Stomach (tissue), 9 donors: ENCODE measurements around the gene AKAP13. TPM values are rescaled to one million over a fixed set of nuclear protein-coding genes. Genes with fewer than 3 reads are reported as not detected.

Experiments
- DNase-seq, 2 donors: peaks; one replicate each; pipeline versions ENCODE4 v3.0.0 to v3.0.0-alpha.2; 2013 to 2019
- H3K27ac ChIP-seq, 5 donors: fragments of 200-600 bp in 4 of 5; sonication (generic) in 4 of 5; one replicate each; pipeline ENCODE4 v1.5.1; 2013 to 2019; ENCODE audit warnings: mild to moderate bottlenecking in 1 of 5, moderate library complexity in 1 of 5
- H3K27me3 ChIP-seq, 3 donors: fragments of 200-600 bp; sonication (generic); one replicate each; pipeline ENCODE4 v1.5.1; 2017 to 2019; ENCODE audit warnings: mixed run types in 1 of 3
- H3K36me3 ChIP-seq, 4 donors: fragments of 200-600 bp; sonication (generic); 1 replicate in 3 of 4; 2 replicates in 1 of 4; pipeline ENCODE4 v1.5.1; 2016 to 2019
- H3K4me1 ChIP-seq, 4 donors: fragments of 200-600 bp; sonication (generic); one replicate each; pipeline ENCODE4 v1.5.1; 2016 to 2019
- H3K4me3 ChIP-seq, 4 donors: fragments of 200-600 bp; sonication (generic) in 3 of 4; one replicate each; pipeline ENCODE4 v1.5.1; 2016 to 2019; ENCODE audit warnings: mild to moderate bottlenecking in 1 of 4
- H3K9me3 ChIP-seq, 4 donors: fragments of 200-600 bp; sonication (generic); one replicate each; pipeline ENCODE4 v1.5.1; 2016 to 2019
- EP300 ChIP-seq: sonication (generic); formaldehyde crosslinking; IDR thresholded peaks from one replicate; pipeline ENCODE4 v1.6.1; 2017; ENCODE audit warnings: antibody characterized with exemption
- POLR2A ChIP-seq, 4 donors: fragments of 450-650 bp; IDR thresholded peaks; one replicate each; pipeline ENCODE4 v1.6.1; 2016; ENCODE audit warnings: antibody characterized with exemption in 4 of 4, control low read depth in 2 of 4, mild to moderate bottlenecking in 1 of 4, moderate library complexity in 1 of 4
- POLR2AphosphoS5 ChIP-seq, 3 donors: sonication (generic); formaldehyde crosslinking; IDR thresholded peaks; one replicate each; pipeline ENCODE4 v1.6.1; 2016; ENCODE audit warnings: antibody characterized with exemption in 3 of 3
- WGBS, 5 donors: extraction: QIAGEN DNeasy Blood & Tissue Kit in 3 of 5; methylation state at CpG; one replicate each; pipeline versions ENCODE4 v1.1.5 to v1.1.7; 2013 to 2018; 5-methylcytosine and 5-hydroxymethylcytosine counted together
- intact Hi-C: fragments of 100-400 bp; cut with DNase I; formaldehyde crosslinking; loops from one replicate; pipeline ENCODE4 v1.15.1; 2023; ENCODE audit warnings: low total_unique reads
- polyA plus RNA-seq, 3 donors: library from polyadenylated mRNA; stranded (reverse); fragments of 200-250 nt; gene quantifications; one replicate each; pipeline ENCODE4 v1.2.3, GENCODE V29; 2013
- total RNA-seq, 5 donors: library from RNA; depleted of rRNA; stranded (reverse); fragments of >200 nt; gene quantifications; one replicate each; pipeline versions ENCODE4 v1.1.0 to v1.2.3, GENCODE V29; 2014 to 2016
- TF ChIP-seq, protein P1 (sequence below), 7 experiments: fragments of 450-650 bp in 4 of 7; fragments of 200-600 bp in 3 of 7; sonication (generic) in 3 of 7; IDR thresholded peaks; one replicate each; pipeline ENCODE4 v1.5.1; 2016 to 2019; ENCODE audit warnings: antibody characterized with exemption in 7 of 7, control low read depth in 2 of 7, mild to moderate bottlenecking in 1 of 7
- donor health status: healthy with polysubstance abuse.
- donor health status: Bipolar disorder and iron deficiency.
- donor health status: healthy.

AKAP13 gene
- total and polyA plus RNA-seq, 8 donors, result 33.1 to 395 (median 138) TPM

- H3K9me3 ChIP-seq, result no peaks in the 10 kb centered on the region
- no peaks in the 10 kb centered on the region for H3K27me3 ChIP-seq
- peaks cover 81 to 96% (median 95%) of the 10 kb centered on the region in 4 donors for H3K36me3 ChIP-seq
- peaks cover 0 to 44% (median 16%) of the 10 kb centered on the region in 4 donors for H3K4me1 ChIP-seq
- intact Hi-C loops, result no loop called here
- DNase-seq, result no peak
- no peak for TF ChIP-seq POLR2A (IDR thresholded peaks at IDR 0.05)
- TF ChIP-seq POLR2AphosphoS5 (IDR thresholded peaks at IDR 0.05), result no peak
- TF ChIP-seq, protein P1, sequence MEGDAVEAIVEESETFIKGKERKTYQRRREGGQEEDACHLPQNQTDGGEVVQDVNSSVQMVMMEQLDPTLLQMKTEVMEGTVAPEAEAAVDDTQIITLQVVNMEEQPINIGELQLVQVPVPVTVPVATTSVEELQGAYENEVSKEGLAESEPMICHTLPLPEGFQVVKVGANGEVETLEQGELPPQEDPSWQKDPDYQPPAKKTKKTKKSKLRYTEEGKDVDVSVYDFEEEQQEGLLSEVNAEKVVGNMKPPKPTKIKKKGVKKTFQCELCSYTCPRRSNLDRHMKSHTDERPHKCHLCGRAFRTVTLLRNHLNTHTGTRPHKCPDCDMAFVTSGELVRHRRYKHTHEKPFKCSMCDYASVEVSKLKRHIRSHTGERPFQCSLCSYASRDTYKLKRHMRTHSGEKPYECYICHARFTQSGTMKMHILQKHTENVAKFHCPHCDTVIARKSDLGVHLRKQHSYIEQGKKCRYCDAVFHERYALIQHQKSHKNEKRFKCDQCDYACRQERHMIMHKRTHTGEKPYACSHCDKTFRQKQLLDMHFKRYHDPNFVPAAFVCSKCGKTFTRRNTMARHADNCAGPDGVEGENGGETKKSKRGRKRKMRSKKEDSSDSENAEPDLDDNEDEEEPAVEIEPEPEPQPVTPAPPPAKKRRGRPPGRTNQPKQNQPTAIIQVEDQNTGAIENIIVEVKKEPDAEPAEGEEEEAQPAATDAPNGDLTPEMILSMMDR (IDR thresholded peaks at IDR 0.05), result no peak
- no peak overlapping the region for H3K4me3 ChIP-seq
- no peak overlapping the region for H3K27ac ChIP-seq
- 83 to 88% (median 85%) methylated on average over 12 of the region's 12 CpGs for WGBS, 5 donors
These were observed 364.6 kb downstream of the AKAP13 start for GRCh38 chr15:85745023-85745422.

DNA sequence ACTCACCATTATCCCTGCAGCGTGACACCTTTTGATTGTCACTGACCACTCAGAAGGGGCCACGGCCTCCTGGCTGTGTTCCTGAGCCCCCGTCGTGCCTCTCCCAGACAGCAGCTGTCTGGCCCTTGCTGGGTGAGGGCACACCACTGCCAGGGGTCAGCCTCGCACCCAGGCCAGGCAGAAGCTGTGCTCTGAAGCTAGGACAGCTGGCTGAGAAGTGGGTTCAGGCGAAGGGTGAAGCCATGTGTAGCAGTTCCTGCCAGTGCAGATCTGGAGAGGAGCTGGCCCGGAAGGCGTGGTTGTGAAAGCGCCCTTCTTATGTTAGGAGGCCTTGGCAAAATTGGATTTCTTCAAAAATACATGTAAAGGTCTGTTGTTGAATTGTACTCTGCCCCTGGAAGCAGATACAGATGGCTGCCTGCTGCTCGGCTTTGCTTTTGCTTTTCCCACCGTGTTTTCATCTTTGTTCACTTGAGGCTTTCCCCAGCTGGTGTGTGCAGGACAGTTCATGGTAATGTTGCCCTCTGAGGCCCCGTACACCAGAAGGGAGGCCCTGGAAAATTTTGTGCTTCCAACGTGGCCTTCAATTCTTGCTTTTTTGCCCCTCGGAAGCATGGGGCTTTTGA lies 365.2 kb downstream of the AKAP13 start:
- TF ChIP-seq POLR2A (IDR thresholded peaks at IDR 0.05), result no peak
- no peak for TF ChIP-seq POLR2AphosphoS5 (IDR thresholded peaks at IDR 0.05)
- TF ChIP-seq, protein P1 (IDR thresholded peaks at IDR 0.05), result no peak
- TF ChIP-seq EP300, result no peak
- peaks cover 75 to 90% (median 89%) of the 10 kb centered on the region in 4 donors for H3K36me3 ChIP-seq
- H3K4me1 ChIP-seq, result peaks cover under 1 to 50% (median 21%) of the 10 kb centered on the region in 4 donors
- no peaks in the 10 kb centered on the region for H3K27me3 ChIP-seq
- no peak overlapping the region for H3K27ac ChIP-seq
- 75 to 83% (median 79%) methylated on average over 14 of the region's 14 CpGs for WGBS, 5 donors
- DNase-seq, result no peak
- intact Hi-C loops, result no loop called here
- no peak overlapping the region for H3K4me3 ChIP-seq
- no peaks in the 10 kb centered on the region for H3K9me3 ChIP-seq

DNA sequence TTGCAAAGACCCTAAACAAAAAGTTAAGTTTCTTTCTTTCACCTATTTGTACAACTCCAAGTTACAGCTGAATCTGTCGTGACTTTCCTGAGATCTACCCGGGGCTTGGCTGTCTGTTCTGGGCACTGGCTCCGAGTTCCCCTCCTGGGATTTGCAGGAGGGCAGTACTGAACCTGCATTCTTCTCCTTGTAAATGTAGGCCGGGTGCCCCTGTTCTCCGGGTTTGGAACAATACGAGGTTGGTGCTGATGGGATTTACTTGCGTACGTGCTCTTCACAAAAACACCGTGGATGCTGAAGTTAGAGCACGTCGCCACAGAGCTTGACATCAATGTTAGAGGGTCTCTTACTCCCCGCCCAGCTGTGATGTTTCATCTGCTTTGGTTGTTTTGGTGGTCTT lies 366.2 kb downstream of the AKAP13 start:
- Histone ChIP-seq H3K9me3 (no peaks in the 10 kb centered on the region), H3K36me3 (peaks cover 67 to 80% (median 78%) of the 10 kb centered on the region in 4 donors), H3K27ac (no peak overlapping the region), H3K4me3 (no peak overlapping the region), H3K27me3 (no peaks in the 10 kb centered on the region), H3K4me1 (peaks cover 11 to 59% (median 31%) of the 10 kb centered on the region in 4 donors)
- no peak for TF ChIP-seq POLR2A (IDR thresholded peaks at IDR 0.05)
- TF ChIP-seq POLR2AphosphoS5 (IDR thresholded peaks at IDR 0.05), result no peak
- TF ChIP-seq EP300, result no peak
- TF ChIP-seq, protein P1 (IDR thresholded peaks at IDR 0.05), result no peak
- WGBS, 5 donors, result 83 to 92% (median 89%) methylated on average over 12 of the region's 12 CpGs
- DNase-seq, result no peak
- intact Hi-C loops, result no loop called here

DNA sequence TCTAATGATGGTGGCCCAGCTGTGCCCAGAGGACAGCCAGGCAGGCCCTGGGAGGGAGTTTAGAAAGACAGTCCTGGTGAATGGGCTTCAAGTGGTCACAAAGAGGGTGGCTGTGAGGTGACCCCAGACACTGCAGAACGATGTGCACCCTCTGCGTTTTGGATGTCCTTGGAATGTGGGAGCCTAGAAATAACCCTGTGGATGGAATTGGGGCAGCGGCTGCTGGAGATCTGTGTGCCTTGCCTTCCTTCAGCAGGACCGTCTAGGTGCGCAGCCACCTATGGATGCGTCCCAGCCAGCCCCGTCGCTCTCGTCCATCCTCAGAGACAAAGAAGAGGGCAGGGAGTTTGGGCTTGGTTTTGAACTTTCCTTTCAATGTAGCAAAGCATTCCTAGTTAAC lies 367.8 kb downstream of the AKAP13 start:
- peak overlapping the region in 3 of 5 donors; percentile 74 to 79 (median 77) for H3K27ac ChIP-seq
- peak in 1 of 2 donors; percentile 17 for DNase-seq
- no peaks in the 10 kb centered on the region for H3K9me3 ChIP-seq
- no peak overlapping the region for H3K4me3 ChIP-seq
- WGBS, 5 donors, result 82 to 90% (median 89%) methylated on average over 9 of the region's 9 CpGs
- H3K27me3 ChIP-seq, result no peaks in the 10 kb centered on the region
- peaks cover 15 to 58% (median 35%) of the 10 kb centered on the region in 4 donors for H3K4me1 ChIP-seq
- TF ChIP-seq, protein P1 (IDR thresholded peaks at IDR 0.05), result no peak
- TF ChIP-seq POLR2A (IDR thresholded peaks at IDR 0.05) (no peak), POLR2AphosphoS5 (IDR thresholded peaks at IDR 0.05) (no peak), EP300 (no peak)
- H3K36me3 ChIP-seq, result peaks cover 53 to 65% (median 63%) of the 10 kb centered on the region in 4 donors
- intact Hi-C loops, result no loop called here
